ENCODE results near the gene CTIF.

- no peak for TF ChIP-seq RXRA (IDR thresholded peaks at IDR 0.05)
- TF ChIP-seq CTCF (IDR thresholded peaks at IDR 0.05; ENCODE audit: low read depth, low read length, missing input control): no peak
- no peak for TF ChIP-seq REST (IDR thresholded peaks at IDR 0.05)
- no peak for TF ChIP-seq SP1 (IDR thresholded peaks at IDR 0.05)
- no peak for TF ChIP-seq GABPA (IDR thresholded peaks at IDR 0.05 in 1 of 2, conservative IDR thresholded peaks at IDR 0.05 in 1 of 2)
- no peak for TF ChIP-seq ATF3 (IDR thresholded peaks at IDR 0.05)
- no peak for TF ChIP-seq ZBTB33 (IDR thresholded peaks at IDR 0.05)
- no peak for TF ChIP-seq TAF1 (conservative IDR thresholded peaks at IDR 0.05)
- no peak for TF ChIP-seq FOXA1 (IDR thresholded peaks at IDR 0.05)
- TF ChIP-seq RAD21 (IDR thresholded peaks at IDR 0.05): no peak
- no peak for TF ChIP-seq YY1 (IDR thresholded peaks at IDR 0.05)
- no peak for TF ChIP-seq NR2F2 (IDR thresholded peaks at IDR 0.05)
- TF ChIP-seq, protein P1, sequence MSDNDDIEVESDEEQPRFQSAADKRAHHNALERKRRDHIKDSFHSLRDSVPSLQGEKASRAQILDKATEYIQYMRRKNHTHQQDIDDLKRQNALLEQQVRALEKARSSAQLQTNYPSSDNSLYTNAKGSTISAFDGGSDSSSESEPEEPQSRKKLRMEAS (IDR thresholded peaks at IDR 0.05): no peak
- TF ChIP-seq EGR1 (IDR thresholded peaks at IDR 0.05; ENCODE audit: low read depth in 2 of 2): no peak
Observed at GRCh38 chr18:48665654-48666053, 126.8 kb downstream of the CTIF start.

Data from liver (tissue), 3 donors.